Right cardiac atrium (tissue), 5 donors: ENCODE data around the gene BCL2L1. TPM values are rescaled to one million over a fixed set of nuclear protein-coding genes. Genes with fewer than 3 reads are reported as not detected.

Experiments
- ATAC-seq, 2 donors: fragments of 200-7000 bp; cut with Tn5 transposase; one replicate each; pipeline versions ENCODE4 v1.8.0 to v1.9.1; 2020; ENCODE audit warnings: moderate library complexity in 2 of 2, mild to moderate bottlenecking in 1 of 2
- DNase-seq, 3 donors: peaks; one replicate each; pipeline ENCODE4 v3.0.0-alpha.2; 2020
- H3K27ac ChIP-seq: one replicate; pipeline ENCODE4 v1.5.1; 2013; ENCODE audit warnings: mild to moderate bottlenecking, low read length, control low read depth, moderate library complexity
- H3K27me3 ChIP-seq: one replicate; pipeline ENCODE4 v1.6.1; 2013; ENCODE audit not compliant: control insufficient read depth, insufficient read depth
- H3K4me1 ChIP-seq: one replicate; pipeline ENCODE4 v1.6.1; 2013; ENCODE audit warnings: low read length; ENCODE audit not compliant: control insufficient read depth, insufficient read depth
- H3K4me3 ChIP-seq: one replicate; pipeline ENCODE4 v1.5.1; 2013; ENCODE audit warnings: low read length, control low read depth
- H3K9me3 ChIP-seq: one replicate; pipeline ENCODE4 v1.6.1; 2013; ENCODE audit warnings: low read length; ENCODE audit not compliant: control insufficient read depth
- WGBS: extraction: QIAGEN DNeasy Blood & Tissue Kit; methylation state at CpG from one replicate; pipeline ENCODE4 v1.1.7; 2013; 5-methylcytosine and 5-hydroxymethylcytosine counted together
- intact Hi-C, 4 donors: fragments of 100-400 bp; cut with DNase I; formaldehyde crosslinking; loops; one replicate each; pipeline versions ENCODE4 v1.11.0 to v1.14.0; 2022 to 2023
- polyA plus RNA-seq: library from polyadenylated mRNA; stranded (reverse); fragments of 200-250 nt; gene quantifications from one replicate; pipeline ENCODE4 v1.2.3, GENCODE V29; 2013
- total RNA-seq, 4 donors: library from RNA; stranded (reverse); fragmentation: NEBNext Ultra II Directional; extraction: Animal tissue kit (Norgen Biotek cat#: 25700); gene quantifications; one replicate each; pipeline ENCODE4 v1.2.1, GENCODE V29; 2021
- donor health status: healthy with polysubstance abuse.
- donor health status: DM: no; HTN: yes; CAD: no.
- donor health status: DM: no; HTN: no; CAD: no.
- donor health status: DM: no; HTN: yes; CAD: no; lungs with severe emphysema.
- donor health status: DM: yes; HTN: yes; CAD: no.

BCL2L1 gene
- total and polyA plus RNA-seq, 5 donors = 39.9 to 56.9 (median 46.0) TPM

- ATAC-seq (no peak), DNase-seq (no peak)
- Histone ChIP-seq H3K27ac (peak overlapping the region; percentile 30), H3K4me3 (no peak overlapping the region), H3K27me3 (no peaks in the 10 kb centered on the region), H3K4me1 (peaks cover 36% of the 10 kb centered on the region), H3K9me3 (no peaks in the 10 kb centered on the region)
- intact Hi-C loops = no loop called here
- 56% methylated on average over 3 of the region's 3 CpGs for WGBS
Measured at GRCh38 chr20:31715766-31716165, 6.9 kb downstream of the BCL2L1 start.

GRCh38 chr20:31713312-31714273 is 9.1 kb downstream of the BCL2L1 start:
- Histone ChIP-seq H3K4me1 (peaks cover 37% of the 10 kb centered on the region), H3K4me3 (peak overlapping the region; percentile 1), H3K9me3 (no peaks in the 10 kb centered on the region), H3K27me3 (no peaks in the 10 kb centered on the region), H3K27ac (peak overlapping the region; percentile 92)
- DNase-seq (peak; percentile 87 to 93 (median 88)), ATAC-seq (peak; percentile 80 to 88)
- intact Hi-C loops = loop anchor here in 1 of 4 donors (5.0 kb wide), 1 partner anchor 36 kb away; no protein-coding TSS in a partner anchor
- WGBS = 38% methylated on average over 9 of the region's 9 CpGs

DNA sequence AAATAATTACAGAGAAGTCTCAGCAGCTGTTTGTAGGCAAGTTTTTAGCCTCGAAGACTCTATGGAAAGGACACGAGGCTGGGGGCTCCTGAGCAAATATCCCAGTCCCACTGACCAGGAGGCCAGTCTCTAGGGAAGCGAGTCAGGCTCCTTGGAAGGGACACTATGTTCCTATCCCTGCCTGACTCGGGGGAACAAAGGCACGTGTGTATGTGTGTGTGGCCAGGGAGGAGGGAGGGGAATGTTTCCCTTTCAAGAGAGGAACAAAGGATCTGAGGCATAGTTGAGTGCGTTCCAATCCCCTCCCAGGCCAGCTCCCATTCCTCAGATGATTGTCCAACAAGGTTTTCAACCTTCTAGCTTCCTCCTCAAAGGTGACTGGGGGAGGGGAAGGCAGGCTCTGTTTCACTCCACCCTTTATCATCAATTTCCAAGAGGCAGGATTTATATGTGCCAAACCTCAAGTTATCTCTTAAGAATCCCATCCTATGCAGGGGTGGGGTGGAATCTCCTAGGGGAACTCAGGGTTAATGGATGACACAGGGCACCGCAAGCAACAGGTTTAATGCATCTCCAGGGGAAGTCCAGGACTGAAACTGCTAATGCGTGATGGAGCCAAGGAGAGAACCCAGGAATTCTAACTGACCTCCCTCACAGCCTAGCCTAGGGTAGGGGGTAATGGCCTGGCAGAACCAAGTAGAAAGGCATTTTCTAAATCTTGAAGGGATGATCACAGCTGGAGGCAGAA is 9.9 kb downstream of the BCL2L1 start:
- 12% methylated on average over 8 of the region's 8 CpGs for WGBS
- peak; percentile 93 to 95 for ATAC-seq
- H3K4me1 ChIP-seq = peaks cover 43% of the 10 kb centered on the region

DNA sequence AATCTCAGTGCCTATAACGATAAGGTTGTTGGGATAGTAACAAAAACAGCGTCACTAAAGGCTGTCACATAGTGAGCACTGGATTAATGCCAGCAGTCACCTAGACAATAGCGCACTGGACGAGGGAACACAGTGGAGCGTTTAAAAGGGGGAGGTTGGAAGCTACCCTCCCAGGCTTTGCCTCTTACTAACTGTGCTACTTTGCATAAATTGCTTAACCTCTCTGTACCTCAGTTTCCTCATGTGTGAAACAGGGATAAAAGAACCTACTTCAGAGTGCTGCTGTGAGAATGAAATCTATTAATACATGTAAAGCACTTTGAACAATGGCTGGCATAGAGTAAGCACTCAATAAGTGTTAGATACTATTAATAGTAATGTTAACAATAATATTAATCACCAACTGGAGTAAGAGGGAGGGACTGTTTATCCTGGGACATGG is 10.5 kb downstream of the BCL2L1 start:
- Histone ChIP-seq H3K27me3 (no peaks in the 10 kb centered on the region), H3K27ac (peak overlapping the region; percentile 94), H3K4me1 (peaks cover 41% of the 10 kb centered on the region), H3K9me3 (no peaks in the 10 kb centered on the region), H3K4me3 (peak overlapping the region; percentile 1)
- intact Hi-C loops = loop anchor here in 1 of 4 donors (5.0 kb wide), 1 partner anchor 35 kb away; no protein-coding TSS in a partner anchor
- DNase-seq = peak in 2 of 3 donors; percentile 28 to 65
- WGBS = 16% methylated on average over 5 of the region's 5 CpGs
- peak; percentile 71 to 78 for ATAC-seq

More for the DNA sequence above, 9.9 kb downstream of the BCL2L1 start:
- intact Hi-C loops = loop anchor here in 1 of 4 donors (5.0 kb wide), 1 partner anchor 35 kb away; no protein-coding TSS in a partner anchor
- Histone ChIP-seq H3K9me3 (no peaks in the 10 kb centered on the region), H3K27ac (peak overlapping the region; percentile 92), H3K4me3 (peak overlapping the region; percentile 1), H3K27me3 (no peaks in the 10 kb centered on the region)
- peak; percentile 84 to 90 (median 87) for DNase-seq

DNA sequence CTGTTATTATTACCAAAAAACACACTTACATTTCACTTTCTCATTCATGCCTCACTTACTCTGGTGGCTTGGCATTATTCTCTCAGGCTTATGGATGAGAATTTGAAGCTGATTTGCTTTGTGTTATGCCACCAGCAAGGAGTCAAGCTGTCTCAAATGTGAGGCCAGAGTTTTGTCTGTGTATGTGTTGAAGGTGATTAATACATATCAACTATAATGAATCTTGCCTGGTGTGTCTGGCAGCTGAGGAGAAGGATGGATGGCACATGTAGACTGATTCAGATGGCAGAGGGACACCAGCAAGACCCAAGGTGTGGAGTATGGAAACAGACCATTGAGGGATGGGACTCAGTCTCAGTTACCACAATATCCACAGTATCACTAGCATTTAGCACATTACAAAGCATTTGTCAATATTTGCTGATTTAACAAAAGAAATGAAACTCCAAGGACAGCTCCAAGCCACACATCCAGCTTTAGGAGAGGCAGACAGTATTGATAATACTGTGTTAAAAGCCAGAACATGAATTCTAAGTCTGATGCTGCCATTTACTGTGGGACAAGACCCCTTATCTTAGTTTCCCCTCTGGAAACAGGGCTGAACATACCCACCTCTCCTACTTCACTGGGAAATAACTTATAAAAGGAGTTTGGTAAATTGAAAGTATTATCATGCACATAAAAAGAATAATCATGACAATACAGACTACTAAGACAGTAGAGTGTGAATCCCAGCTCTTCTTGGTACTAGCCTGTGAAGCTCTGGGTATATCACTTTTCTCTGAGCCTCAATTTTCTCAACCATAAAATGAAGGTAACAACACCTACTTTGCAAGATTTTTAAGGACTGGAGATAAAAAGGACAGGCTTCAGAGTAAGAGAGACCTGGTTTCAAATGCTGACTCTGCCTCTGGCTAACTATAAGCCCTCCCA is 11.2 kb downstream of the BCL2L1 start:
- peak overlapping the region; percentile 94 for H3K27ac ChIP-seq
- H3K9me3 ChIP-seq = no peaks in the 10 kb centered on the region
- intact Hi-C loops = loop anchor here in 1 of 4 donors (5.0 kb wide), 1 partner anchor 34 kb away; no protein-coding TSS in a partner anchor
- ATAC-seq = no peak
- no peak for DNase-seq
- H3K27me3 ChIP-seq = no peaks in the 10 kb centered on the region
- no peak overlapping the region for H3K4me3 ChIP-seq
- H3K4me1 ChIP-seq = peaks cover 40% of the 10 kb centered on the region

GRCh38 chr20:31710423-31711108 is 12.1 kb downstream of the BCL2L1 start:
- intact Hi-C loops = loop anchor here in 1 of 4 donors (5.0 kb wide), 1 partner anchor 33 kb away; no protein-coding TSS in a partner anchor
- peak in 1 of 3 donors; percentile 52 for DNase-seq
- Histone ChIP-seq H3K4me1 (peaks cover 39% of the 10 kb centered on the region), H3K9me3 (no peaks in the 10 kb centered on the region), H3K4me3 (no peak overlapping the region), H3K27ac (peak overlapping the region; percentile 55), H3K27me3 (no peaks in the 10 kb centered on the region)
- no peak for ATAC-seq
- WGBS = 75% methylated on average over 5 of the region's 5 CpGs

GRCh38 chr20:31709939-31710338 is 12.7 kb downstream of the BCL2L1 start:
- intact Hi-C loops = loop anchor here in 1 of 4 donors (5.0 kb wide), 1 partner anchor 33 kb away; no protein-coding TSS in a partner anchor
- Histone ChIP-seq H3K4me1 (peaks cover 39% of the 10 kb centered on the region), H3K27me3 (no peaks in the 10 kb centered on the region), H3K27ac (peak overlapping the region; percentile 62), H3K9me3 (no peaks in the 10 kb centered on the region), H3K4me3 (no peak overlapping the region)
- no peak for DNase-seq
- 87% methylated on average over 5 of the region's 5 CpGs for WGBS
- ATAC-seq = no peak

DNA sequence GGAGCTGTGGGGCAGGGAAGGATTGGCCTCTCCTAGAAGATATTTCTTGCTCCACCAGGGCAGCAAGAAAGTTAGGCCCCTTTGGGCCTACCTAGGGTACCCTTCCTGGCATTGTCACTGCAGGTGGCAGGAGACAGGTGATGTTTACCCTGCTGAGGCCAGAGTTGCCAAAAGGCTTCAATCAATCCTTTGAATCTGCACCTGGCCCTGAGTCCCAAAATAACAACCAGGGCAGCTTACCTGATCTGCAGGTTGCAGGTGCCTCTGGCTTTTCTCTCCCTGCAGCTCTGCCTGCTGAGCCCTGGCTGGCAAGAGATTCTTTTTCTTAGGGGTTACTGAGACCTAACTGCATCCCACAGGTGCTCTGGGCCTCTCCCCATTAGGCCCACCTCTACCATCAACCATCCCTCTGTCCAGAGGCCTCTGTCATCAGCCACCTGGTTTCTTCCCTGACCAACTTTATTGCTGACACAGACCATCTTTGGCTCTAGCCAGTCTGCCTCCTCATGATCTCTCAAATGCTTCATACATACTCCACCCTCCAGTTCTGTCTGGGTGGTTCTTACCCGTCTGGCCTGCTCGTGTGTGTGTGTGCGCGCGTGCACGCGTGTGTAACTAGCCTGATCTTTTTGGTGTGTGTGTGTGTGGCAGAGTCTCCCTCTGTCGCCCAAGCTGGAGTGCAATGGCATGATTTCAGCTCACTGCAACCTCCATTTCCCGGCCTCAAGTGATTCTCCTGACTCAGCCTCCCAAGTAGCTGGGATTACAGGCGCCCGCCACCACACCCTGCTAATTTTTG is 13.7 kb downstream of the BCL2L1 start:
- WGBS = 96% methylated on average over 11 of the region's 11 CpGs
- intact Hi-C loops = no loop called here
- H3K4me3 ChIP-seq = no peak overlapping the region
- no peaks in the 10 kb centered on the region for H3K27me3 ChIP-seq
- peak overlapping the region; percentile 9 for H3K27ac ChIP-seq
- H3K9me3 ChIP-seq = no peaks in the 10 kb centered on the region
- peaks cover 34% of the 10 kb centered on the region for H3K4me1 ChIP-seq
- no peak for ATAC-seq
- DNase-seq = no peak
